Islet precursor cell (in vitro differentiated cells): ENCODE data around the gene TOM1L2.
"Not testable (repeated sequence)": the region's sequence is repeated elsewhere in the genome, so short reads cannot be mapped to it uniquely, and the experiment has no call there.

Source experiments
- DNase-seq: peaks from one replicate; pipeline ENCODE4 v3.0.0-alpha.2; 2018

The TOM1L2 gene

GRCh38 chr17:17942846-17943245, 29.4 kb downstream of the TOM1L2 start:
- no peak for DNase-seq

GRCh38 chr17:17941015-17941414, 31.2 kb downstream of the TOM1L2 start:
- DNase-seq: peak; percentile 66

- DNase-seq: peak; percentile 75
Observed at GRCh38 chr17:17940441-17940911, 31.7 kb downstream of the TOM1L2 start.

- DNase-seq: not testable (repeated sequence)
Observed at GRCh38 chr17:17939941-17940340, 32.3 kb downstream of the TOM1L2 start.

GRCh38 chr17:17938388-17939107, 33.7 kb downstream of the TOM1L2 start:
- DNase-seq: no peak

GRCh38 chr17:17937958-17938357, 34.2 kb downstream of the TOM1L2 start:
- no peak for DNase-seq

- no peak for DNase-seq
Observed at GRCh38 chr17:17937201-17937853, 34.9 kb downstream of the TOM1L2 start.

GRCh38 chr17:17935321-17936271, 36.6 kb downstream of the TOM1L2 start:
- peak; percentile 92 for DNase-seq

GRCh38 chr17:17934806-17935205, 37.4 kb downstream of the TOM1L2 start:
- DNase-seq: peak; percentile 60

GRCh38 chr17:17934214-17934613, 38.0 kb downstream of the TOM1L2 start:
- DNase-seq: no peak

- no peak for DNase-seq
Observed at GRCh38 chr17:17933775-17934174, 38.4 kb downstream of the TOM1L2 start.

- no peak for DNase-seq
Observed at GRCh38 chr17:17931159-17931558, 41.0 kb downstream of the TOM1L2 start.

- DNase-seq: no peak
Observed at GRCh38 chr17:17930674-17931073, 41.5 kb downstream of the TOM1L2 start.

- DNase-seq: no peak
Observed at GRCh38 chr17:17929655-17930380, 42.4 kb downstream of the TOM1L2 start.

GRCh38 chr17:17928398-17929287, 43.6 kb downstream of the TOM1L2 start:
- DNase-seq: peak; percentile 58

GRCh38 chr17:17926840-17927449, 45.3 kb downstream of the TOM1L2 start:
- DNase-seq: no peak

- DNase-seq: no peak
Observed at GRCh38 chr17:17926036-17926435, 46.2 kb downstream of the TOM1L2 start.

GRCh38 chr17:17924857-17925250, 47.3 kb downstream of the TOM1L2 start:
- no peak for DNase-seq

GRCh38 chr17:17924131-17924856, 47.9 kb downstream of the TOM1L2 start:
- DNase-seq: no peak

GRCh38 chr17:17922070-17922614, 50.1 kb downstream of the TOM1L2 start:
- DNase-seq: peak; percentile 81
